ENCODE measurements around the gene RAPGEF3. TPM values are rescaled to one million over a fixed set of nuclear protein-coding genes. Genes with fewer than 3 reads are reported as not detected.

The RAPGEF3 gene
- polyA plus RNA-seq, 3 donors: 0.08 to 2.5 (median 0.60) TPM

GRCh38 chr12:47744005-47744651, 14.6 kb downstream of the RAPGEF3 start:
- peaks cover 0 to 2% of the 10 kb centered on the region in 2 donors for H3K36me3 Mint-ChIP-seq
- no peaks in the 10 kb centered on the region for H3K79me2 ChIP-seq (ENCODE audit: insufficient read depth, low read length)
- no peaks in the 10 kb centered on the region for H3K9me3 ChIP-seq (replicated peaks in 1 of 2; ENCODE audit: control insufficient read depth in 1 of 2, insufficient read depth in 1 of 2, low read length in 2 of 2)
- H3K4me2 ChIP-seq (replicated peaks; ENCODE audit: extremely low read depth, low read length, poor library complexity, severe bottlenecking): no peak overlapping the region
- peak; percentile 50 for TF ChIP-seq CTCF (IDR thresholded peaks at IDR 0.05)
- peaks cover 17 to 33% (median 18%) of the 10 kb centered on the region in 3 donors for H3K27me3 Mint-ChIP-seq (ENCODE audit: low read depth in 3 of 3)
- no peak for DNase-seq
- peaks cover 0 to 1% (median 0%) of the 10 kb centered on the region in 7 donors for H3K9me3 Mint-ChIP-seq
- intact Hi-C loops (cut with micrococcal nuclease): loop anchor here in 1 of 2 donors (5.0 kb wide), 1 partner anchor 33 kb away; no protein-coding TSS in a partner anchor
- no peak overlapping the region for H2AFZ ChIP-seq (ENCODE audit: insufficient read depth, low read depth, low read length, poor library complexity, severe bottlenecking)
- H3K4me1 ChIP-seq (ENCODE audit: control insufficient read depth in 1 of 2, insufficient read depth in 2 of 2, low read length in 2 of 2): peaks cover 21 to 26% of the 10 kb centered on the region in 2 donors
- H3K4me3 ChIP-seq (replicated peaks in 1 of 3; ENCODE audit: low read depth in 2 of 3, low read length in 3 of 3): no peak overlapping the region
- H3K27ac Mint-ChIP-seq: peak overlapping the region in 2 of 7 donors; percentile 13 to 72
- no peak overlapping the region for H3K4me3 Mint-ChIP-seq
- no peaks in the 10 kb centered on the region for H3K27me3 ChIP-seq (ENCODE audit: control insufficient read depth in 2 of 2, insufficient read depth in 2 of 2, low read length in 2 of 2)
- WGBS (ENCODE audit: insufficient coverage): 64% methylated on average over 3 of the region's 10 CpGs
- H3K9ac ChIP-seq (ENCODE audit: insufficient read depth, low read length, poor library complexity, severe bottlenecking): no peak overlapping the region
- no peaks in the 10 kb centered on the region for H3K36me3 ChIP-seq (replicated peaks in 1 of 2; ENCODE audit: control insufficient read depth in 1 of 2, insufficient read depth in 2 of 2, low read length in 2 of 2)
- H4K20me1 ChIP-seq (ENCODE audit: insufficient read depth, low read length): no peaks in the 10 kb centered on the region
- no peak overlapping the region for H3K27ac ChIP-seq (ENCODE audit: low read depth in 1 of 2, low read length in 2 of 2)
- H3K4me1 Mint-ChIP-seq: peaks cover 40% of the 10 kb centered on the region

- H4K20me1 ChIP-seq (ENCODE audit: insufficient read depth, low read length): no peaks in the 10 kb centered on the region
- 89% methylated on average over 6 of the region's 9 CpGs for WGBS (ENCODE audit: insufficient coverage)
- H2AFZ ChIP-seq (ENCODE audit: insufficient read depth, low read depth, low read length, poor library complexity, severe bottlenecking): no peak overlapping the region
- Mint-ChIP-seq H3K9me3 (peaks cover 0 to 1% (median 0%) of the 10 kb centered on the region in 7 donors), H3K4me3 (no peak overlapping the region), H3K27ac (peak overlapping the region in 2 of 7 donors; percentile 13 to 72), H3K4me1 (peaks cover 40% of the 10 kb centered on the region), H3K36me3 (peaks cover 0 to 2% of the 10 kb centered on the region in 2 donors), H3K27me3 (ENCODE audit: low read depth in 3 of 3) (peaks cover 17 to 30% (median 18%) of the 10 kb centered on the region in 3 donors)
- no peak overlapping the region for H3K27ac ChIP-seq (ENCODE audit: low read depth in 1 of 2, low read length in 2 of 2)
- peaks cover 21 to 26% of the 10 kb centered on the region in 2 donors for H3K4me1 ChIP-seq (ENCODE audit: control insufficient read depth in 1 of 2, insufficient read depth in 2 of 2, low read length in 2 of 2)
- no peaks in the 10 kb centered on the region for H3K79me2 ChIP-seq (ENCODE audit: insufficient read depth, low read length)
- TF ChIP-seq CTCF (IDR thresholded peaks at IDR 0.05): no peak
- H3K9me3 ChIP-seq (replicated peaks in 1 of 2; ENCODE audit: control insufficient read depth in 1 of 2, insufficient read depth in 1 of 2, low read length in 2 of 2): no peaks in the 10 kb centered on the region
- H3K27me3 ChIP-seq (ENCODE audit: control insufficient read depth in 2 of 2, insufficient read depth in 2 of 2, low read length in 2 of 2): no peaks in the 10 kb centered on the region
- intact Hi-C loops (cut with micrococcal nuclease): loop anchor here (2.0 to 5.0 kb wide), 3 partner anchors 34 to 93 kb away; no protein-coding TSS in a partner anchor
- H3K4me3 ChIP-seq (replicated peaks in 1 of 3; ENCODE audit: low read depth in 2 of 3, low read length in 3 of 3): no peak overlapping the region
- H3K4me2 ChIP-seq (replicated peaks; ENCODE audit: extremely low read depth, low read length, poor library complexity, severe bottlenecking): no peak overlapping the region
- no peaks in the 10 kb centered on the region for H3K36me3 ChIP-seq (replicated peaks in 1 of 2; ENCODE audit: control insufficient read depth in 1 of 2, insufficient read depth in 2 of 2, low read length in 2 of 2)
- no peak for DNase-seq
- no peak overlapping the region for H3K9ac ChIP-seq (ENCODE audit: insufficient read depth, low read length, poor library complexity, severe bottlenecking)
Measured at GRCh38 chr12:47743311-47743860, 15.3 kb downstream of the RAPGEF3 start.
